22Rv1 (cell line): ENCODE measurements around the gene TRAPPC14.

Experiments used
- CTCF ChIP-seq: fragments of 450-650 bp; IDR thresholded peaks from 2 replicates; pipeline ENCODE4 v1.5.1; 2017; ENCODE audit warnings: mild to moderate bottlenecking
- ZFX ChIP-seq: fragments of 450-650 bp; IDR thresholded peaks from 2 replicates; pipeline ENCODE4 v1.6.1; 2017; ENCODE audit warnings: antibody characterized with exemption, borderline replicate concordance

- TF ChIP-seq CTCF (no peak), ZFX (no peak)
Observed at GRCh38 chr7:100160067-100160466, 1.5 kb upstream of the TRAPPC14 start.
